GM19372 (cell line): ENCODE data around the gene RPL38.
"Not testable (repeated sequence)": the region's sequence is repeated elsewhere in the genome, so short reads cannot be mapped to it uniquely, and the experiment has no call there.

Source experiments
- ATAC-seq: cut with Tn5 transposase; IDR thresholded peaks from one replicate; pipeline ENCODE4 v1.9.1; 2021; ENCODE audit warnings: mild to moderate bottlenecking, low read depth, moderate library complexity; ENCODE audit not compliant: unreplicated experiment

The RPL38 gene

DNA sequence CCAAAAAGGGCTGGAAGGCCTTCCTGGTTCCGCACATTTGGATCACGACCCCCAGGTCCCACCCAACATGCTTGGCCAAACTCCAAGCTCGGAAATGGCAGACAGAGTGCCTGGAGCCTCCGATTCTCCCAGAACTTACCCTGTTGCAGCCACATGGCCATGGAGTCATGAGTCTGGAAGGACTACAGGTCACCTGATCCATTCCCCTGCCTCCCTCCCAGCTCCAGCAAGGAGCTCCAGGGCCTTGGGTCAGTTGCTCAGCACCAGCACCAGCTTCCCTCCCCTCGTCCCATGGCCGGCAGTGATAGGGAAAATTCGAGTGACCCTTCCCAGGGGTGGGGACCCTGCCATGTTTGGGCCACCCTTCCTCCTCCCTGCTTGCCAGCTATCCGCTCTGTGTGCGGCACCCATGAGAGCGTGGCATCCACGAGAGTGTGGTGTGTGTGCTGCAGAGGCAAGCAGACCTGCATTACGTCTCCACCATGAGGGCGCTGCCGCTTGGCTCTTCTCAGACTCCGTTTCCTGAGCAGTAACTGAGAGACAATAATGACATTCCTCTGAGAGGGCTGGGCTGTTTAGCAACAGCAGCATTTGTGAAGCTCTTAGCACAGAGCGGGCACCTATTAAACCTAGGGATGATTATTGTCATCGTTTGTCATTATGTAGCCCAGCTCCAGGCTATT lies 21.3 kb upstream of the RPL38 start:
- ATAC-seq: no peak

- no peak for ATAC-seq
Observed at GRCh38 chr17:74183411-74183810, 20.1 kb upstream of the RPL38 start.

- no peak for ATAC-seq
Observed at GRCh38 chr17:74185571-74186185, 17.8 kb upstream of the RPL38 start.

- ATAC-seq: no peak
Observed at GRCh38 chr17:74186498-74186897, 17.0 kb upstream of the RPL38 start.

- ATAC-seq: no peak
Observed at GRCh38 chr17:74187761-74188160, 15.7 kb upstream of the RPL38 start.

GRCh38 chr17:74188687-74189086 lies 14.8 kb upstream of the RPL38 start:
- not testable (repeated sequence) for ATAC-seq

DNA sequence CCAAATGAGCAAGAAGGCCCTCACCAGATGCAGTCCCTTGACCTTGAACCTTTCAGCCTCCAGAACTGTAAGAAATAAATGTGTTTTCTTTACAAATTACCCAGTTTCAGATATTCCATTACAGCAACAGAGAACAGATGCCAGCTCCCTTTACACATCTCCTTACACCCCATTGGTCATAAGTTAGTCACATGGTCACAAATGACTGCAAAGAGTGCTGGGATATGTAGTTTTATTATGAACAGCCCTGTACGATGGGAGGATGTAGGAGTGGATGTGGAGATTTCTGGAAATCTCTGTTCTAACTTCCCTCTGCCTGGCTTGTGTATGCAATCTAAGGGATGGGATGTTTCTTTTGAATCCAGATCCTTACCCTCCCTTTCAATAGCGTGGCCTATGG lies 13.3 kb upstream of the RPL38 start:
- ATAC-seq: peak; percentile 62

DNA sequence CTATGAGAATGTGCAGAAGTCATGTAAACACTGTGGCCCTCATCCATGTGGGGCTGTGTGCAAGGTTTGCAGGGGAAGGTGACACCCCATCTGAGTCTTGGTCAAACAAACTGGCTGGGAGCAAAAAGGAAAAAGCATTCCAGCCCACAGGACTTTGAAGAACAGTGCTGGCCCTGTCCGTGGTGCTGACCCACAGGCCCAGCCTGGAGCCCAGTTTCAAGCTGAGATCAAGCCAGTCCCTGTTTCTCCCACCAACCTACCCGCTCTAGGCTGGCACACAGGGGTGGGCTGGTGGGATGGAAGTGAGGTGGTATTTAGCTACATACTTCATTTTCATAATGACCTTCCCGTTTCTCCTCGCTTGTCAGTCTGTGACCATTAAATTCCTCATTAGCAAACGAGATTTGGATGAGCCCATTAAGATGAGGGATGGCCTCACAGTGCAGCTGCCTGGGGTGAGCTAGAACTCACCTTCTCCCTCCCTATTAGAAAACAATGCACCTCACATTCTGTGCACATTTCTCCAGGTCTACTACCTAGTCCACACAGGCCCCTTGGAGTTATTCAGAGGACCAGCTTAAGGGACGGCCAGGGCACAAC lies 12.6 kb upstream of the RPL38 start:
- ATAC-seq: no peak

- ATAC-seq: no peak
Observed at GRCh38 chr17:74192950-74193781, 10.3 kb upstream of the RPL38 start.

- ATAC-seq: no peak
Observed at GRCh38 chr17:74194682-74195081, 8.8 kb upstream of the RPL38 start.

DNA sequence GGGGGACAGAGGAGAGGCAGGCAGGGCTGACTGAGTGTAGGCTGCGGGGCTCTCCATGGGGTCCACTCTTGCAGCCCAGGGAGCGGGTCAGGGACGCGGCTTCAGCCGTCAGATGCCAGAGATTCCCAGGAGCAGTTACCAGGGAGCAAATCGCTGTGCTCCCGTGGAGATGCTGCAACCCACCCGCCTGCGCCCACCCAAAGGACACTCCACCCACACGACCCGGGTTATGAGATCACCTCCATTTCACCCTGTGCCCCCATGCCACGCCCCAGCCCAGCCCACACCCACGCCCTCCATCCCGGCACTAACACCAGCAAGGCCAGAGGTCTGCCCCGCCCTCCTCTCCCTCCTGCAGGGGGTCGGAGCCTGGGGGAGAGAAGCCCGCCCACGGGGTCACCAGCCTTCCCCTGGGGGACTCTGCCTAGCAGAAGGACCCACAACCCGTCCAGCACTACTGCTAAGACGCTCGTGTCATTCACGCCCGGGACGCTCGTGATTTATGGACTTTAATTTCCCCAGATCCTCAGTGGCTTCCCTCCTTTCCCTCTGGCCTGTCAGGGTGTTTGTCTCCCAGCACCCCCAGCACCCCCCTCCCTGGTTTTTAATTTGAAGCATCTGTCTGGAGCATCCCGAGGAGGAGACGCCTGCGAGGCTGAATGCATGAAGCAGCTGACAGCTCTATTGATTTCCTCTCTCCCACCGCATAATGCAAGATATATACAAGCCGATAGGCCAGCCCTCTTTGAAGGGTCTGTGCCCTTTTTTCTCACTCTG lies 6.7 kb upstream of the RPL38 start:
- no peak for ATAC-seq

DNA sequence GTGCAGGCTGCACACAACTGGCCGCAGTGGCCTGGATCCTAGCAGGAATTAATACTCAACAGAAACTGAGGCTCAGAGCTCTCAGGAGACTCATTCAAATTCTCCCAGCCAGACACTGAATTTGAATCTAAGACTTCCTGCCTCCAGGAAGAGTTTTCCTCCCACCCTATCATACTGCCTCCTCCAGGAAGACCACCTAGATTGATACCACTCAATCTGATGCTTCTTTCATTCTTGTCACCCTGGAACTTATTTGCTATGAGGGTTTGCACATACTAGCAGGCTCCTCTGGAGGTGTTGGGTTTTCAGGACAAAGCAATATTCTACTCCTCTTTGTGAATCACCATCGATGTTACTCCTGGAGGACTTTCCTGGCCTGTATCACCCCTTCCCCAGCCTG lies 5.7 kb upstream of the RPL38 start:
- no peak for ATAC-seq

DNA sequence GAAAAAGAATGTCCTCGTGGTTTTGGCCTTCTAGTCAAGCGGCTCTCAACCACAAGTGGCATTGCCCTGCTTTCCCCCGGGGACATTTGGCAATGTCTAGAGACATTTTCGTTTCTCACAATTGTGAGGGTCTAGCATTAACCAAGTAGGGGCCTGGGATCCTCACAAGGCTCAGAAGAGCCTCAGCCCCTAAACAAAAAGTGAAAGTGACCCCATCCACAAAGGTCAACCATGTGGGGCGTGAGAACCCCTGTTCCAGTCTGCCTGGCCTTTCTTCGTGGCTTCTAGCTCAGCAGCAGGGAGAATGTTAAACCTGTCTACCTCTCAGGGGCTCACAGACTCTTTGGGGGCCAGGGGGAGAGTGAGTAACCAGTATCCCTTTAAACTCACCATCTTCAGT lies 4.8 kb upstream of the RPL38 start:
- no peak for ATAC-seq

DNA sequence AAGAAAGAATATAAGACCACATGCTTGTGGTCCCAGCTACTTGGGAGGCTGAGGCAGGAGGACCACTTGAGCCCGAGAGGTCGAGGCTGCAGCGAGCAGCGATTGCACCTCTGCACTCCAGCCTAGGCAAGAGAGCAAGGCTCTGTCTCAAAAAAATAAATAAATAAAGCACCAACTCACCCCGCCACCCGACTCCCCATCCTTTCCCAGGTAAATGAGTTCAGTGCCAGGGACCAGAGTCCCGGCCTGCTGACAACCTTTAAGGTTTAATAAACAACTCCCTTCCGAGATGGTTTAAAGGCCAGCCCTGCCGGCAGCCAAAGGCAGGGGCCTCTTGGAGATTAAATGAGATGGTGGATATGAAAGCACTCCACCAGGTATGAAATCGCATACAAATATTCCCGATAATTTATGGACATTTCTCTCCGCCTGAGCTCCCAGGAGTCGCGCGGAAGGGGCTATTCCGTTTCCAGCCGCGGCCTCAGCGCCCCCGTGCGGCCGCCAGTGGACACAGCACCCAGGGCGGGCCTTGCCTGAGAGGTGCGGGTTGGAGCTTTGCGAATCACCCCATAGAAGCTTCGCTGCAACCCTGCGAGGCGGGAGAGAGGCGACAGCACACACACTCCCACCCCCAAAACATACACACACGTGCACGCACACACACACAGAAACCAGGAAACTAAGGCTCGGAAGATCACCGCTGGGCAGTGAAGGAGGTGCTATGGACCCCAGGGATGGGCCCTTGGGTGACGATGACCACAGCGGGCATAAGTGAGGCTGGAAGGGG lies 4.0 kb upstream of the RPL38 start:
- no peak for ATAC-seq

- ATAC-seq: no peak
Observed at GRCh38 chr17:74200112-74200511, 3.4 kb upstream of the RPL38 start.

DNA sequence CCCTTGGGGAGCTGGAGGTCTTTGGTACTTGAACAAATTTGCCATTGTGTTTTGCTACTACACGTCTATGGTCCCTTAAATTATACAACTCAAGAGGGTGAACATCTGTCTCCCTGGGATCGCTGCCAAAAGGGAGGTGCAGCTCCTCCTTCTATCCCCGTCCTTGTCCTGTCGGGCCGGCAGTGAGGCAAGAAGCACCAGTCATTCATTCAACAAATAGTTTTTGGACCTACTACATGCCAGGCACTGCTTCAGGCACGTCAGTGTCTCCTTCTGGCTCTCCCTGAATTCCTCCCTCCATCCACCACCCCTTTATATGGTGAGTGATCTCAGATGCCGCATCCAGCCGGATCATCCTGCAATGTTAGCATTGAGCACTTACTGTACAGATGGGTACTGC lies 2.2 kb upstream of the RPL38 start:
- ATAC-seq: no peak

GRCh38 chr17:74201948-74202347 lies 1.5 kb upstream of the RPL38 start:
- ATAC-seq: no peak

- no peak for ATAC-seq
Observed at GRCh38 chr17:74202938-74203337, 540 bp upstream of the RPL38 start.

- no peak for ATAC-seq
Observed at GRCh38 chr17:74204474-74204873, 996 bp downstream of the RPL38 start.

GRCh38 chr17:74205274-74205673 lies 1.8 kb downstream of the RPL38 start:
- no peak for ATAC-seq
